Breast epithelium (tissue), 4 donors: ENCODE measurements around the gene IDUA. TPM values are rescaled to one million over a fixed set of nuclear protein-coding genes. Genes with fewer than 3 reads are reported as not detected.
"Not testable (repeated sequence)": the region's sequence is repeated elsewhere in the genome, so short reads cannot be mapped to it uniquely, and the experiment has no call there.

Source experiments
- DNase-seq, 2 donors: peaks; one replicate each; pipeline ENCODE4 v3.0.0-alpha.2; 2019; ENCODE audit warnings: low spot score in 2 of 2
- H3K27ac ChIP-seq, 2 donors: fragments of 200-600 bp; sonication (generic) in 1 of 2; one replicate each; pipeline ENCODE4 v1.5.1; 2016 to 2019; ENCODE audit warnings: mild to moderate bottlenecking in 1 of 2
- H3K27me3 ChIP-seq, 2 donors: fragments of 200-600 bp; sonication (generic) in 1 of 2; one replicate each; pipeline versions ENCODE4 v1.5.1 to v1.6.0; 2017 to 2019; ENCODE audit warnings: control low read depth in 1 of 2, mild to moderate bottlenecking in 1 of 2
- H3K36me3 ChIP-seq: fragments of 200-600 bp; one replicate; pipeline ENCODE4 v1.5.1; 2019
- H3K4me1 ChIP-seq, 2 donors: fragments of 200-600 bp; sonication (generic); one replicate each; pipeline ENCODE4 v1.5.1; 2016 to 2019; ENCODE audit warnings: control low read depth in 1 of 2
- H3K4me3 ChIP-seq, 3 donors: fragments of 200-600 bp; sonication (generic); 1 replicate in 2 of 3; 2 replicates in 1 of 3; pipeline ENCODE4 v1.5.1; 2016 to 2019; ENCODE audit warnings: mild to moderate bottlenecking in 3 of 3, moderate library complexity in 2 of 3
- H3K9me3 ChIP-seq, 2 donors: fragments of 200-600 bp; sonication (generic) in 1 of 2; one replicate each; pipeline ENCODE4 v1.5.1; 2016 to 2019; ENCODE audit warnings: control low read depth in 1 of 2
- POLR2A ChIP-seq: fragments of 450-650 bp; IDR thresholded peaks from one replicate; pipeline ENCODE4 v1.6.1; 2016; ENCODE audit warnings: antibody characterized with exemption, mild to moderate bottlenecking, moderate library complexity
- POLR2AphosphoS5 ChIP-seq, 3 donors: sonication (generic); formaldehyde crosslinking; IDR thresholded peaks; one replicate each; pipeline ENCODE4 v1.6.1; 2017; ENCODE audit warnings: antibody characterized with exemption in 3 of 3
- intact Hi-C: fragments of 100-400 bp; cut with DNase I; formaldehyde crosslinking; loops from one replicate; pipeline ENCODE4 v1.15.1; 2023; ENCODE audit warnings: low total_unique reads
- total RNA-seq, 3 donors: library from RNA; depleted of rRNA; stranded (reverse); fragments of >200 nt; gene quantifications; one replicate each; pipeline ENCODE4 v1.1.0, GENCODE V29; 2016
- TF ChIP-seq, protein P1 (sequence below), 3 donors: fragments of 450-650 bp; IDR thresholded peaks; one replicate each; pipeline ENCODE4 v1.5.1; 2016 to 2017; ENCODE audit warnings: antibody characterized with exemption in 3 of 3, mild to moderate bottlenecking in 3 of 3, moderate library complexity in 3 of 3

The IDUA gene
- total RNA-seq, 3 donors from 2014 or later: 16.3 to 32.8 (median 28.2) TPM

DNA sequence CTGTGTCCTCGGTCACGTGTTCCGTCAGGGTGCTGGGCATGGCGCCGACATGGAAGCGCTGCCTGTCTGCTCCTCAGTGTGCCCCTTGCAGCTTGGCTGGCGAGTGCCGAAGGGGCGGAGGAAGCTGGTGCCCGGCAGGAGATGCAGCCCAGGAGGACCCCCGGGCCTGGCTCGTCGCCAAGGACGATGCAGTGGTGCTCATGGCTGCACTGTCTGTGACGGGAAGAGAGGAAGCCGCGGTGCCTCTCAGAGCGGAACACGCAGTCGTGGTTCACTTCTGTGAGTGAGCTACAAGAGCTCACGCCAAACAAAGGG lies 62.7 kb downstream of the IDUA start:
- intact Hi-C loops: no loop called here
- TF ChIP-seq, protein P1, sequence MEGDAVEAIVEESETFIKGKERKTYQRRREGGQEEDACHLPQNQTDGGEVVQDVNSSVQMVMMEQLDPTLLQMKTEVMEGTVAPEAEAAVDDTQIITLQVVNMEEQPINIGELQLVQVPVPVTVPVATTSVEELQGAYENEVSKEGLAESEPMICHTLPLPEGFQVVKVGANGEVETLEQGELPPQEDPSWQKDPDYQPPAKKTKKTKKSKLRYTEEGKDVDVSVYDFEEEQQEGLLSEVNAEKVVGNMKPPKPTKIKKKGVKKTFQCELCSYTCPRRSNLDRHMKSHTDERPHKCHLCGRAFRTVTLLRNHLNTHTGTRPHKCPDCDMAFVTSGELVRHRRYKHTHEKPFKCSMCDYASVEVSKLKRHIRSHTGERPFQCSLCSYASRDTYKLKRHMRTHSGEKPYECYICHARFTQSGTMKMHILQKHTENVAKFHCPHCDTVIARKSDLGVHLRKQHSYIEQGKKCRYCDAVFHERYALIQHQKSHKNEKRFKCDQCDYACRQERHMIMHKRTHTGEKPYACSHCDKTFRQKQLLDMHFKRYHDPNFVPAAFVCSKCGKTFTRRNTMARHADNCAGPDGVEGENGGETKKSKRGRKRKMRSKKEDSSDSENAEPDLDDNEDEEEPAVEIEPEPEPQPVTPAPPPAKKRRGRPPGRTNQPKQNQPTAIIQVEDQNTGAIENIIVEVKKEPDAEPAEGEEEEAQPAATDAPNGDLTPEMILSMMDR (IDR thresholded peaks at IDR 0.05): no peak
- TF ChIP-seq POLR2AphosphoS5 (IDR thresholded peaks at IDR 0.05) (no peak), POLR2A (no peak)
- peak in 1 of 2 donors; percentile 47 for DNase-seq
- Histone ChIP-seq H3K4me1 (peaks cover 0 to 22% of the 10 kb centered on the region in 2 donors), H3K36me3 (no peaks in the 10 kb centered on the region), H3K9me3 (no peaks in the 10 kb centered on the region), H3K4me3 (no peak overlapping the region), H3K27ac (no peak overlapping the region), H3K27me3 (peaks cover 0 to 15% of the 10 kb centered on the region in 2 donors)

DNA sequence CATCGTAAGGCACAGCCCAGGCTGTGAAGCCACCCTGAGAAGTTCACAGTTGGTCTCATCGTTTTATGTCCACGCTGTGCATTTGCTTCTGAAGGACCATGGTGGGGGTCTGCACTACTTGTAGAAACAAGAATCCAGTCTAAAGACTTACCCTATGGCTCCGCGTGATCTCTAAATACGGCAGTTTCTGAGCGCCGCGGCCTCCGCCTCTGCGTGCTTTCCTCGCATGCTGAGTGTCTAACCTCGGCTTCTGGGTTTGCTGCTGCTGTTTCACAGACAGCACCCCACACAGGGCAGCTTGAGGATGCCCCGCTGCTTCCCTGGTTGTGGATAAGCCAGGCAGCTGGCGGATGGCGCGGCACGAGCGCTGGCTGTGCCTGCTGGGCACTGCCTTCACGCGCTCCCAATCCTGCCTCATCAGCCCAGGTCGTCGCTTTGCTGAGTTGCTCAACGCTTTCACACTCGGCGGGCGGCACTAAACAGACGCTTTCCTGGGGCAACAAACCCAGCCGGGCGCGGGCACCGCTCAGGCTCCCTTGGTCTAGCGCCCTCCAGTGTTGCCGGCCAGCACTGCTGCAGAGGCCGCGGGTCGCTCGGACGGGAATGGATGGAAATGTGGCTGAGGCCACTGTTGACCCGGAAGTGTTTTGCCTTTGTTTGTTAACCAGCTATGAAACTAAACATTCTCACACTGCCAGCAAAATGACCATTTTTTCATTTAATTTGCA lies 63.8 kb downstream of the IDUA start:
- H3K9me3 ChIP-seq: no peaks in the 10 kb centered on the region
- no peaks in the 10 kb centered on the region for H3K36me3 ChIP-seq
- intact Hi-C loops: no loop called here
- H3K27me3 ChIP-seq: peaks cover 0 to 19% of the 10 kb centered on the region in 2 donors
- no peak overlapping the region for H3K27ac ChIP-seq
- H3K4me3 ChIP-seq: no peak overlapping the region
- peaks cover 0 to 18% of the 10 kb centered on the region in 2 donors for H3K4me1 ChIP-seq
- DNase-seq: peak in 1 of 2 donors; percentile 51
- TF ChIP-seq, protein P1 (IDR thresholded peaks at IDR 0.05): no peak
- no peak for TF ChIP-seq POLR2AphosphoS5 (IDR thresholded peaks at IDR 0.05)
- no peak for TF ChIP-seq POLR2A

DNA sequence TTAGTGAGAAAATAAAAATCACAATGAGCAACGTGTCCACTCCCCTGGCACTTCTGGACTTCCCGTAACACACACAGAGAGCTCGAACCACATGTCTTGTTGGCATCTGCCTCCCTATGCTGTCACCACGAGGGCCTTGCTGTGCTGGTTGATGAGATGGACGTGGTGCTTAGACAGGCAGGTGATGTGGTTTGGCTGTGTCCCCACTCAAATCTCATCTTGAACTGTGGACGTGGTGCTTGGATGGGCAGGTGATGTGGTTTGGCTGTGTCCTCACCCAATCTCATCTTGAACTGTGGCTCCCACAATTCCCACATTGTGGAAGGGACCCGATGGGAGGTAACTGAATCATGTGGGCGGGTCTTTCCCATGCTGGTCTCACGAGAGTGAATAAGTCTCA lies 64.6 kb downstream of the IDUA start:
- Histone ChIP-seq H3K27me3 (peaks cover 0 to 25% of the 10 kb centered on the region in 2 donors), H3K4me1 (peaks cover 0 to 26% of the 10 kb centered on the region in 2 donors), H3K27ac (no peak overlapping the region), H3K36me3 (no peaks in the 10 kb centered on the region), H3K4me3 (no peak overlapping the region), H3K9me3 (no peaks in the 10 kb centered on the region)
- no peak for TF ChIP-seq POLR2A
- TF ChIP-seq POLR2AphosphoS5 (IDR thresholded peaks at IDR 0.05): no peak
- TF ChIP-seq, protein P1 (IDR thresholded peaks at IDR 0.05): no peak
- DNase-seq: peak in 1 of 2 donors; percentile 33
- intact Hi-C loops: no loop called here

DNA sequence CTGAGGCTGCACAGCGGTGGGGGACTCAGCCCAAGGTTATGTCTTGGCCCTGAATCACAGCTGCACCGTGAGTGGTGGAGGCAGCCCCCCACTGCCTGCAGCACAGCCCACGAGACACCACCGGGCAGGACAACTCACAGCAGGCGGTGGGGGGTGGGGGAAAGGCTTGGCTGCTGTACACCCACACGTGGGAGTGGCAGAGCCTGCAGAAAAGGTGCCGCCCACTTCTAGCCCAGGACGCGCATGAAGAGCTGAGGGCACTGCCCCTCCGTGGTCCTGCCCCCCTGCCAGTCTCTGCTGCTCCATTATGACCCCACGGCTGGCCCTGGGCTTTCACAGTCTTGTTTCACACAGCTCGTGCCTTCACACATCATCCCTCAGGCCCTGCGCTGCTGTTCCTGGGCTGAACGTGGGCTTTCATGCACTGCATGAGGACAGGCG lies 65.4 kb downstream of the IDUA start:
- Histone ChIP-seq H3K4me3 (no peak overlapping the region), H3K4me1 (peaks cover 0 to 21% of the 10 kb centered on the region in 2 donors), H3K9me3 (no peaks in the 10 kb centered on the region), H3K27ac (no peak overlapping the region), H3K36me3 (no peaks in the 10 kb centered on the region), H3K27me3 (peaks cover 0 to 32% of the 10 kb centered on the region in 2 donors)
- TF ChIP-seq, protein P1 (IDR thresholded peaks at IDR 0.05): no peak
- DNase-seq: peak in 1 of 2 donors; percentile 43
- intact Hi-C loops: no loop called here

DNA sequence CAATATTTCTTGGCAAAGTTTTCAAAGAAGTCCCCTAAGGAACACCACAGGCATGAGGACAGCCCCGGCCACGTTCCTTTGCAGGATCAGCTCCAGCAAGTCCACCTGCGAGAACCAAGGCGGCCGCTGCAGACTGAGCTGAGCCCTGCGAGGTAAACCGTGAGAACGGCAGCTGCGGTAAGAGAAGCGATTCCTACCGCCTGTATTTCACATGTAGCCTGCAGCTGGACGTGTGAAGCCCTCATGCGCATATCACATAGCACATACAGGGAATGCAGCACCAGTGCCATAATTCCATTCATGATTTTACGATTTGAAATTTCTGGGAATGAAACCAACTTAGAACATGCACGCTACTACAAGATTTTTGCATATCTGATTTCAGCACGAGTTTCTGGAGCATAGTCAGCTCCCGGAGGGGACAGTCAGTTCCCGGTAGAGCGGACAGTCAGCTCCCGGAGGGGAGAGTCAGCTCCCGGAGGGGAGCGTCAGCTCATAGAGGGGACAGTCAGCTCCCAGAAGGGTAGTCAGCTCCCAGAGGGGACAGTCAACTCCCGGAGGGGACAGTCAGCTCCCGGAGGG lies 66.3 kb downstream of the IDUA start:
- Histone ChIP-seq H3K27ac (no peak overlapping the region), H3K4me3 (peak overlapping the region in 2 of 3 donors; percentile 7 to 54), H3K9me3 (no peaks in the 10 kb centered on the region), H3K36me3 (no peaks in the 10 kb centered on the region), H3K4me1 (peaks cover 0 to 20% of the 10 kb centered on the region in 2 donors), H3K27me3 (peaks cover 0 to 38% of the 10 kb centered on the region in 2 donors)
- TF ChIP-seq POLR2AphosphoS5 (IDR thresholded peaks at IDR 0.05) (no peak), POLR2A (no peak)
- TF ChIP-seq, protein P1 (IDR thresholded peaks at IDR 0.05): no peak
- intact Hi-C loops: no loop called here
- peak in 1 of 2 donors; percentile 56 for DNase-seq

DNA sequence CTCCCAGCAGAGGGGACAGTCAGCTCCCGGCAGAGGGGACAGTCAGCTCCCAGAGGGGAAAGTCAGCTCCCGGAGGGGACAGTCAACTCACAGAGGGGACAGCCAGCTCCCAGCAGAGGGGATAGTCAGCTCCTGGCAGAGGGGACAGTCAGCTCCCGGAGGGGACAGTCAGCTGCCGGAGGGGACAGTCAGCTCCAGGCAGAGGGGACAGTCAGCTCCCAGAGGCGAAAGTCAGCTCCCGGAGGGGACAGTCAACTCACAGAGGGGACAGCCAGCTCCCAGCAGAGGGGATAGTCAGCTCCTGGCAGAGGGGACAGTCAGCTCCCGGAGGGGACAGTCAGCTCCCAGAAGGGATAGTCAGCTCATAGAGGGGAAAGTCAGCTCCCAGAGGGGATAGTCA lies 67.0 kb downstream of the IDUA start:
- H3K36me3 ChIP-seq, intact Hi-C loops, H3K27ac ChIP-seq, H3K9me3 ChIP-seq: not testable (repeated sequence)
- Histone ChIP-seq H3K27me3 (peaks cover 0 to 43% of the 10 kb centered on the region in 2 donors), H3K4me3 (peak overlapping the region in 1 of 3 donors; percentile 54), H3K4me1 (peaks cover 0 to 20% of the 10 kb centered on the region in 2 donors)
- peak in 1 of 2 donors; percentile 22 for DNase-seq
